ENCODE data around the gene SVOPL. TPM values are rescaled to one million over a fixed set of nuclear protein-coding genes. Genes with fewer than 3 reads are reported as not detected.
A peak's percentile ranks its signal among the peaks of the same experiment; 100 is the strongest.

SVOPL gene
- total RNA-seq, 1 donor from 2014 or later, result not detected

DNA sequence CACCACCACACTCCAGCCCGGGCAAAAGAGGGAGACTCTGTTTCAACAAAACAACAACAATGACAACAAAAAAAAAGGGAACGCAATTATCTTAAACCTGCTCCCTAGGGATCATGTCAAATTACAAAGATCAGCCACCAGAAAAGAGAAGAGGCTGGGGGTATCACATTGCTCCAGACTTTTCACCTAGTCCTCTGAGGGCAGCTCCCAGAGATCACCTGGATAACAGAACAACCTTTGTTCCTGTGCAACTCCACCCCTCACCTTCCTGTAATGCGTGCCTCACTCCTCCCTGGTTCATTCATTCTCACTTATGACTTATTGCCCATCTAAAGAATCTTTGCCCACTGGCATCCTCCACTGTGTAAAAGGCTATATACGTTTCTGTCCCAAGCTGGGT, 31.8 kb downstream of the SVOPL start:
- H3K4me1 Mint-ChIP-seq (ENCODE audit: unreplicated experiment), result peaks cover 20% of the 10 kb centered on the region
- H3K4me3 Mint-ChIP-seq, result no peak overlapping the region
- H3K36me3 Mint-ChIP-seq, result peaks cover 4% of the 10 kb centered on the region
- DNase-seq (ENCODE audit: extremely low spot score, unreplicated experiment), result no peak
- no peak overlapping the region for H3K27ac Mint-ChIP-seq
- TF ChIP-seq, protein P1, sequence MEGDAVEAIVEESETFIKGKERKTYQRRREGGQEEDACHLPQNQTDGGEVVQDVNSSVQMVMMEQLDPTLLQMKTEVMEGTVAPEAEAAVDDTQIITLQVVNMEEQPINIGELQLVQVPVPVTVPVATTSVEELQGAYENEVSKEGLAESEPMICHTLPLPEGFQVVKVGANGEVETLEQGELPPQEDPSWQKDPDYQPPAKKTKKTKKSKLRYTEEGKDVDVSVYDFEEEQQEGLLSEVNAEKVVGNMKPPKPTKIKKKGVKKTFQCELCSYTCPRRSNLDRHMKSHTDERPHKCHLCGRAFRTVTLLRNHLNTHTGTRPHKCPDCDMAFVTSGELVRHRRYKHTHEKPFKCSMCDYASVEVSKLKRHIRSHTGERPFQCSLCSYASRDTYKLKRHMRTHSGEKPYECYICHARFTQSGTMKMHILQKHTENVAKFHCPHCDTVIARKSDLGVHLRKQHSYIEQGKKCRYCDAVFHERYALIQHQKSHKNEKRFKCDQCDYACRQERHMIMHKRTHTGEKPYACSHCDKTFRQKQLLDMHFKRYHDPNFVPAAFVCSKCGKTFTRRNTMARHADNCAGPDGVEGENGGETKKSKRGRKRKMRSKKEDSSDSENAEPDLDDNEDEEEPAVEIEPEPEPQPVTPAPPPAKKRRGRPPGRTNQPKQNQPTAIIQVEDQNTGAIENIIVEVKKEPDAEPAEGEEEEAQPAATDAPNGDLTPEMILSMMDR (conservative IDR thresholded peaks at IDR 0.05), result no peak
- no peaks in the 10 kb centered on the region for H3K27me3 Mint-ChIP-seq
- H3K9me3 Mint-ChIP-seq, result no peaks in the 10 kb centered on the region

DNA sequence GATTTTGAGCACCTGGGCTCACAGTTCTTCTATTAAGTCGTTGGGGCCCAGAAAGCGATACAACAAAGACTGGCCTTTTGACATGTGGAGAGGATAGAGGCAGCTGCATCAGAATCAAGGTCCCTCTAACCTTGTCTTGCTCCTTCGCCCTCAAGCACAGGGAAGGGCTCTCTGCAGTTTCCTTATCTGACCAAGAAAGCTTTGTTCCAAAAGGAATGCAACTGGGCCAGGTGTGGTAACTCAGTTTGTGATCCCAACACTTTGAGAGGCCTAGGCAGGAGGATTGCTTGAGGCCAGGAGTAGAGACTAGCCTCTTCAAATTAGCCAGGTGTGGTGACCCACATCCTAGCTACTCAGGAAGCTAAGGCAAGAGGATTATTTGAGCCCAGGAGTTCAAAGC, 32.2 kb downstream of the SVOPL start:
- TF ChIP-seq, protein P1 (conservative IDR thresholded peaks at IDR 0.05), result no peak
- Mint-ChIP-seq H3K9me3 (no peaks in the 10 kb centered on the region), H3K27ac (no peak overlapping the region), H3K4me3 (no peak overlapping the region), H3K36me3 (peaks cover 4% of the 10 kb centered on the region), H3K4me1 (ENCODE audit: unreplicated experiment) (peaks cover 20% of the 10 kb centered on the region), H3K27me3 (no peaks in the 10 kb centered on the region)
- DNase-seq (ENCODE audit: extremely low spot score, unreplicated experiment), result no peak

DNA sequence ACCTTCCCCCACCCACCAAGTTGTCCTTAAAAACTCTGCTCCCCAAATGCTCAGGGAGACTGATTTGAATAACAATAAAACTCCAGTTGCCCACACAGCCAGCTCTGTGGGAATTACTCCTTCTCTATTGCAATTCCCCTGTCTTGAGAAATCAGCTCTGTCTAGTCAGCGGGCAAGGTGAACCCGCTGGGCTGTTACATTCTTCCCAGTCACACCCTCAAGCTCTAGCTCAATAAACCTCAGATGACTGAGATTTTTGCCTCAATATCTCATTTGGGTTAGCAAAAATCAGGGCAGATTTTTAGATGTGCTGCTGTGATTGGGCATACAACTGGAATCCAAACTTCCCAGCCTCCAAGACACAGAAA, 32.9 kb downstream of the SVOPL start:
- no peaks in the 10 kb centered on the region for H3K27me3 Mint-ChIP-seq
- H3K4me1 Mint-ChIP-seq (ENCODE audit: unreplicated experiment), result peaks cover 28% of the 10 kb centered on the region
- H3K36me3 Mint-ChIP-seq, result peaks cover 4% of the 10 kb centered on the region
- TF ChIP-seq, protein P1 (conservative IDR thresholded peaks at IDR 0.05), result no peak
- H3K27ac Mint-ChIP-seq, result no peak overlapping the region
- no peak for DNase-seq (ENCODE audit: extremely low spot score, unreplicated experiment)
- H3K9me3 Mint-ChIP-seq, result no peaks in the 10 kb centered on the region
- H3K4me3 Mint-ChIP-seq, result no peak overlapping the region

DNA sequence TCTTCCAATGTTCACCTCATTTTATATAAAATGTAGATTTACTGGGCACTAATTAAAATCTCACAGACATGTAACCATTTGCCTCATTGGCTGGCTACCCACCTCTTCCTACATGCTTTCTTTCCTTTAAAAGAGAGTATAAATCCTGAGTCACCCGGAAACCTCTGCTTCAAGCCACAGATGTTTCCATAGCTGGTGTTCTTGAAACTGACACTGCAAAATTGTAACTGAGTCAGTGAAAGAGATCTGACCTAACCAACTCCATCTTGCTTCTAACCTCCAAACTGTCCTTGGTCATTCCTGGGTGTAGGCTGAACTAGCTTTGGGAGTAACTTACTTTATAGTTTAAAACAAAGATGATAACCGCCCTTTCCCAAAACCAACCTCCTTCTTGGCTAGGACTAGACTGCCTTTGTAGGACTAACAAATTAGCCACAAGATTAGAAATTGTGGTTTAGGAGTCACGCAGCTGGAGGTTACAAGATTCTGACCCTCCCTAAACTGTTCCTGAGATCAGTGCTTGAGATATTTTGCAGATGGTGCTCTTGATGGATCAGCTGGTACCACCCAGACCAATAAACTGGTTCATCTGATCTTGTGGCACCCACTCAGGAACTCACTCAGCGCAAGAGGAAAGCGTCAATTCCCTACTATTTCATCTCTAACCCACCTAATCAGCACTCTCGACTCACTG, 33.5 kb downstream of the SVOPL start:
- Mint-ChIP-seq H3K27ac (no peak overlapping the region), H3K9me3 (no peaks in the 10 kb centered on the region), H3K4me1 (ENCODE audit: unreplicated experiment) (peaks cover 33% of the 10 kb centered on the region), H3K36me3 (peaks cover 4% of the 10 kb centered on the region), H3K4me3 (no peak overlapping the region), H3K27me3 (no peaks in the 10 kb centered on the region)
- DNase-seq (ENCODE audit: extremely low spot score, unreplicated experiment), result no peak
- TF ChIP-seq, protein P1 (conservative IDR thresholded peaks at IDR 0.05), result no peak

DNA sequence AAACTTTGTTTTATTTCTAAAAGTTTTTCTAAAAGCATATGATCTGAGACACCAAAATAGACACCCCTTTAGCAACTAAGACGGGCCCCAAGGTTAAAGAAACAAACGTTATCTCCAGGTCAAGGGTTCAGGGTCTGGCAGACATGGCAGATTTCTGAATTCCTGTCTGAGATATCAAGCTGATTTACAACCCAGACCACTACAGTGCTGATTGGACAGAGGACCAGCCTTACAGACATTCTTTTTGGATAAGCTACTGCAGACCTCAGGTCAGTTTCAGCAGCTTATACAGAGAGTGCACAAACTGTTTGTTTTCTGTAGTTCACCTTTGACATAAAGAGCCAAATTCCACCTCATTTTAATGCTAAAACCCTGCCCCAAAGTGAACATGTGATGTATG, 34.8 kb downstream of the SVOPL start:
- Mint-ChIP-seq H3K27ac (peak overlapping the region; percentile 20), H3K27me3 (no peaks in the 10 kb centered on the region), H3K9me3 (no peaks in the 10 kb centered on the region), H3K4me1 (ENCODE audit: unreplicated experiment) (peaks cover 46% of the 10 kb centered on the region), H3K4me3 (peak overlapping the region; percentile 19), H3K36me3 (peaks cover 4% of the 10 kb centered on the region)
- TF ChIP-seq, protein P1 (conservative IDR thresholded peaks at IDR 0.05), result no peak
- DNase-seq (ENCODE audit: extremely low spot score, unreplicated experiment), result no peak

All from type B pancreatic cell (in vitro differentiated cells).